ENCODE measurements around the gene TENM4. TPM values are rescaled to one million over a fixed set of nuclear protein-coding genes. Genes with fewer than 3 reads are reported as not detected.

TENM4 gene
- polyA plus RNA-seq, 2 of the 4 experiments (the other 2 are of a cell fraction), result 0.06 to 0.31 TPM

DNA sequence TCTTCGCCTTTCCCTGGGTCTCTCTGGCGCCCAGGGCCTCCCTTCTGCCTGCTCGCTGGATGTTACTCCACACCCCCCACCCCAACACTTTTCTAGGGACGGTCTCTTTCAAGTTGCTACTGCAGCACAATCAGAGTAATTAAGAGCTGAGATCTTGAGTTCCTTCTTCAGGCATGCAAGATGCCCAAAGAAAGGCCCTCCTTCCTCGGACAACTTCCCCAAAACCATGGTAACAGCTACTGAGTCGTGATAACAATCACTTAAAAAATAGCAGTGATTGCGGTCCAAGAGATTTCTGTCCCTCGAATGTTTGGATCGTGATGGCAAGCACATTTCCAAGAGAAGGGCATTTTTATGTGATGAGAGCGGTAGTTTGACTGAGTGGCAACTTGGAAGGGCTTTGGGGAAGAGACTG lies 638 bp upstream of the TENM4 start (continued):
- TF ChIP-seq FOSL2 (IDR thresholded peaks at IDR 0.05) (no peak), FOSL2 (CRISPR knock-in tag; IDR thresholded peaks at IDR 0.05) (no peak), ATOH8 (CRISPR knock-in tag; IDR thresholded peaks at IDR 0.05; ENCODE audit: low read depth) (no peak), HOXA7 (CRISPR knock-in tag; IDR thresholded peaks at IDR 0.05) (no peak)

DNA sequence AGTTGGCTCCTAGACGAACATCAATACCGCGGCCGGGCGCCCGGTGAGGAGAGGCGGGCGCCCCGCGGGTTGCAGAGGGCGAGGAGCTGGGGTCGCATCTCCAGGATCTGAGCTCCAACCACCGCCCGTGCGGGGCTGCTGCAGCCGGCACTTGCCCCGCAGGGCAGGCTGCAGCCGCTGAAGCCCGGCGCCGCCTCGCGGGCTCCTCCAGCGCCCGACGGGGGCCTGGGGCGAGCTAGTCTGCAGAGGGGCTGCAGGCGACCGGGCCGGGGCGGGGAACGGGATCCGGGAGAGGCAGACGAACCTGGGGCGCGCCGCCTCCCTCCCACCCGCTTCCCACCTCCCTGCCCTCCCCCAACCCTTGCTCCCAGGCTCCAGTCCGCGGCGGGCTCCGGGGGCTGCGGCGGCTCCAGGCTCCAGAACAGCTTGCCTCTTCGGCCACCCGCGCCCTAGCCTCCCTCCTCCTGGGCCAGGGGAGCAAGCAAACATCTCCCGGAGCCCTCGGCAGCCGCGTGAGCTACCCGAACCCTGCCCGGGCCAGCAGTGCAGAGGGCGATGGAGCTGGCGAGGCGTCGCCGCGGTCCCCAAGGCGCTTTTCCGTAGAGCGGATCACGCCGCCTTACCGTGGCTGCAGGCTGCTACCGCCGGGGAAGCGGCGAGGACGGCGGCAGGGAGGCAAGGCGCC lies 802 bp downstream of the TENM4 start:
- Histone ChIP-seq H3K9me3 (no peaks in the 10 kb centered on the region), H3K27ac (0 out of 6 replicates have a peak overlapping the region, but pooled peaks of 1 of the 2 experiments have one; percentile 0), H3K4me2 (peak overlapping the region; percentile 98), H3K4me1 (peaks cover 27% of the 10 kb centered on the region; the same call in 2 of the 3 replicates), H3K4me3 (peak overlapping the region; percentile 36)
- ATAC-seq (peak; percentile 52 to 65), DNase-seq (ENCODE audit: low read depth in 1 of 2, low spot score in 1 of 2) (peak in 1 of 2 experiments; percentile 20), FAIRE-seq (no peak)
- TF ChIP-seq JUN (IDR thresholded peaks at IDR 0.05) (no peak), HES2 (IDR thresholded peaks at IDR 0.05) (no peak), CBX8 (IDR thresholded peaks at IDR 0.05) (no peak), TFCP2L1 (CRISPR knock-in tag; IDR thresholded peaks at IDR 0.05) (no peak), HOXB13 (CRISPR knock-in tag; IDR thresholded peaks at IDR 0.05; ENCODE audit: low read depth) (no peak), HOXA7 (CRISPR knock-in tag; IDR thresholded peaks at IDR 0.05) (no peak), ZNF302 (CRISPR knock-in tag; IDR thresholded peaks at IDR 0.05) (no peak), HOXB5 (CRISPR knock-in tag; IDR thresholded peaks at IDR 0.05) (no peak), HEYL (CRISPR knock-in tag; IDR thresholded peaks at IDR 0.05) (no peak)
- TF ChIP-seq, protein P1, sequence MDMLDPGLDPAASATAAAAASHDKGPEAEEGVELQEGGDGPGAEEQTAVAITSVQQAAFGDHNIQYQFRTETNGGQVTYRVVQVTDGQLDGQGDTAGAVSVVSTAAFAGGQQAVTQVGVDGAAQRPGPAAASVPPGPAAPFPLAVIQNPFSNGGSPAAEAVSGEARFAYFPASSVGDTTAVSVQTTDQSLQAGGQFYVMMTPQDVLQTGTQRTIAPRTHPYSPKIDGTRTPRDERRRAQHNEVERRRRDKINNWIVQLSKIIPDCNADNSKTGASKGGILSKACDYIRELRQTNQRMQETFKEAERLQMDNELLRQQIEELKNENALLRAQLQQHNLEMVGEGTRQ (IDR thresholded peaks at IDR 0.05), result no peak
- POLR2A ChIA-PET, result no interaction called here
- CTCF ChIA-PET, result interaction anchor here (0.7 to 1.8 kb wide), 7 partner anchors 11 to 795 kb away, joined by 3 to 7 read pairs (median 3); no protein-coding TSS in a partner anchor
- no CpG with 5 or more reads among the region's 72 CpGs for WGBS (ENCODE audit: missing lambda C conversion rate)

DNA sequence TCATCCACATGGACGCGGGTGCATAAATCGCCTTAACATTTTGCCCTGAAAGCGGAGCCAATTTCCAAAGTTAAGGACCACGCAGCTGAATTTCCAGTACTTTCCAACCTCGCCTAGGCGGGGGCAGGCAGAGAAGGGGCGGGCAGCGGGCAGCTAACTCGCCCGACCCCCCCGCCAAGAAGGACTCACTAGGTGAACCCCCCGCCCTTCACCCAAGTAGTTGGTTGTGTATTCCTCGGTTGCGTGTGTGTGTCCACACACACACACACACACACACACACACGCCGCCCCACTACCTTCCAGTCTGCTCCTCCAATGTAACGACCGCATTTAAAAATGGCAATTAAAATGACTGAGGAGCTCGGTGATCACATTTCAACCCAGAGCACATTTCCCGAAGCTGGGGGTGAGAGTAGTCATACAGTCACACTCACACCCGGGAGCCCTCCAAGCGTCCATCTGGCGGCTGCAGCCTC lies 1.4 kb downstream of the TENM4 start:
- peak overlapping the region; percentile 36; the same call in 2 of the 3 replicates for H3K4me3 ChIP-seq
- ChIA-PET POLR2A (no interaction called here), CTCF (interaction anchor here (0.6 to 1.8 kb wide), 6 partner anchors 18 to 794 kb away, joined by 3 to 7 read pairs (median 3); no protein-coding TSS in a partner anchor)
- FAIRE-seq (no peak), DNase-seq (ENCODE audit: low read depth in 1 of 2, low spot score in 1 of 2) (no peak), ATAC-seq (peak; percentile 4 to 23; a peak in 1 of 6 replicates)
- no peak for TF ChIP-seq ESRRA (IDR thresholded peaks at IDR 0.05; ENCODE audit: borderline replicate concordance, low read length)
- H3K4me1 ChIP-seq, result peaks cover 27% of the 10 kb centered on the region; the same call in 2 of the 3 replicates
- H3K9me3 ChIP-seq, result no peaks in the 10 kb centered on the region
- no peak overlapping the region for H3K27ac ChIP-seq
- H3K4me2 ChIP-seq, result peak overlapping the region; percentile 98
- 11% methylated on average over 16 of the region's 24 CpGs for WGBS (ENCODE audit: missing lambda C conversion rate)

- no peaks in the 10 kb centered on the region for H3K9me3 ChIP-seq
- H3K4me3 ChIP-seq, result no peak overlapping the region; the same call in 2 of the 3 replicates
- TF ChIP-seq HOXA7 (CRISPR knock-in tag; IDR thresholded peaks at IDR 0.05), result no peak
- TF ChIP-seq CEBPB (IDR thresholded peaks at IDR 0.05), result no peak
- no peak for TF ChIP-seq CBX2 (IDR thresholded peaks at IDR 0.05; ENCODE audit: borderline replicate concordance, low read depth)
- no peak for TF ChIP-seq RARB (CRISPR knock-in tag; IDR thresholded peaks at IDR 0.05)
- no peak for TF ChIP-seq HOXB5 (CRISPR knock-in tag; IDR thresholded peaks at IDR 0.05)
- no peak for TF ChIP-seq RAD21 (conservative IDR thresholded peaks at IDR 0.05 in 1 of 2, IDR thresholded peaks at IDR 0.05 in 1 of 2)
- TF ChIP-seq RFX5 (IDR thresholded peaks at IDR 0.05), result no peak
- TF ChIP-seq, protein P2, sequence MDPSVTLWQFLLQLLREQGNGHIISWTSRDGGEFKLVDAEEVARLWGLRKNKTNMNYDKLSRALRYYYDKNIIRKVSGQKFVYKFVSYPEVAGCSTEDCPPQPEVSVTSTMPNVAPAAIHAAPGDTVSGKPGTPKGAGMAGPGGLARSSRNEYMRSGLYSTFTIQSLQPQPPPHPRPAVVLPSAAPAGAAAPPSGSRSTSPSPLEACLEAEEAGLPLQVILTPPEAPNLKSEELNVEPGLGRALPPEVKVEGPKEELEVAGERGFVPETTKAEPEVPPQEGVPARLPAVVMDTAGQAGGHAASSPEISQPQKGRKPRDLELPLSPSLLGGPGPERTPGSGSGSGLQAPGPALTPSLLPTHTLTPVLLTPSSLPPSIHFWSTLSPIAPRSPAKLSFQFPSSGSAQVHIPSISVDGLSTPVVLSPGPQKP (IDR thresholded peaks at IDR 0.05; ENCODE audit: low read depth, low read length), result no peak
- no peak for TF ChIP-seq KDM1A (IDR thresholded peaks at IDR 0.05; ENCODE audit: low read depth)
- POLR2A ChIA-PET, result no interaction called here
- H3K27ac ChIP-seq, result no peak overlapping the region
- peaks cover 27% of the 10 kb centered on the region; the same call in 2 of the 3 replicates for H3K4me1 ChIP-seq
- H3K4me2 ChIP-seq, result peak overlapping the region; percentile 98
- CTCF ChIA-PET, result interaction anchor here (0.6 to 1.8 kb wide), 2 partner anchors 18 to 45 kb away, joined by 3 to 7 read pairs; no protein-coding TSS in a partner anchor
- 22% methylated on average over 25 of the region's 41 CpGs for WGBS (ENCODE audit: missing lambda C conversion rate)
- no peak for DNase-seq (ENCODE audit: low read depth in 1 of 2, low spot score in 1 of 2)
- ATAC-seq, result no peak
- FAIRE-seq, result no peak
Measured at GRCh38 chr11:79438631-79439409, 2.0 kb downstream of the TENM4 start.
